A673 (cell line): ENCODE results near the gene ZNF789. TPM values are rescaled to one million over a fixed set of nuclear protein-coding genes. Genes with fewer than 3 reads are reported as not detected.
A peak's percentile ranks its signal among the peaks of the same experiment; 100 is the strongest.

Experiments used
- BruUV-seq: library from RNA; stranded (reverse); fragments of 400-500 nt; replicated peaks from 2 replicates; lab custom pipeline; 2021; lab: Mats Ljungman, UMichigan
- CTCF ChIA-PET: fragments of 300-600 bp; sonication (Branson Sonifier 250); formaldehyde crosslinking; loops from one replicate; lab custom pipeline; 2022; ENCODE audit warnings: antibody characterized with exemption; lab: Charles Lee
- POLR2A ChIA-PET: fragments of 300-600 bp; sonication (Branson Sonifier 250); formaldehyde crosslinking; loops from one replicate; lab custom pipeline; 2022; ENCODE audit warnings: antibody characterized with exemption; ENCODE audit not compliant: low non-redundant PET; lab: Charles Lee
- DNase-seq: peaks from one replicate; pipeline ENCODE4 v3.0.0-alpha.2; 2015; ENCODE audit warnings: low spot score
- H3K27ac ChIP-seq: fragments of 200-600 bp; sonication (generic); 2 replicates; pipeline ENCODE4 v1.5.1; 2016; ENCODE audit warnings: mixed run types, low read depth, mild to moderate bottlenecking, mixed read lengths, antibody characterized with exemption, low read length; ENCODE audit not compliant: poor library complexity, severe bottlenecking
- H3K27me3 ChIP-seq: fragments of 200-600 bp; sonication (generic); replicated peaks from 2 replicates; pipeline ENCODE4 v1.6.1; 2017; ENCODE audit warnings: mixed run types, low read depth, mild to moderate bottlenecking, mixed read lengths, antibody characterized with exemption, low read length; ENCODE audit not compliant: insufficient read depth, poor library complexity
- H3K36me3 ChIP-seq: fragments of 200-600 bp; sonication (generic); 2 replicates; pipeline ENCODE4 v1.6.1; 2016; ENCODE audit warnings: mixed run types, mild to moderate bottlenecking, mixed read lengths, antibody characterized with exemption, low read length; ENCODE audit not compliant: insufficient read depth, poor library complexity, severe bottlenecking
- H3K4me1 ChIP-seq: fragments of 200-600 bp; sonication (generic); 2 replicates; pipeline ENCODE4 v1.6.1; 2017; ENCODE audit warnings: mixed run types, mild to moderate bottlenecking, mixed read lengths, antibody characterized with exemption, low read length; ENCODE audit not compliant: insufficient read depth, poor library complexity, severe bottlenecking
- H3K4me3 ChIP-seq: fragments of 200-600 bp; sonication (generic); 2 replicates; pipeline ENCODE4 v1.5.1; 2016; ENCODE audit warnings: low read depth, mixed run types, mild to moderate bottlenecking, mixed read lengths, low read length; ENCODE audit not compliant: poor library complexity, severe bottlenecking
- H3K9me3 ChIP-seq: fragments of 200-600 bp; sonication (generic); 2 replicates; pipeline ENCODE4 v1.6.1; 2016; ENCODE audit warnings: mixed run types, low read depth, mild to moderate bottlenecking, mixed read lengths, antibody characterized with exemption, low read length; ENCODE audit not compliant: poor library complexity, severe bottlenecking
- CTCF ChIP-seq: fragments of 300-800, 200-600 bp; sonication (generic); conservative IDR thresholded peaks from 2 replicates; pipeline ENCODE4 v1.5.1; 2017; ENCODE audit warnings: low read depth, mild to moderate bottlenecking, antibody characterized with exemption, low read length, moderate library complexity, mixed read lengths
- EZH2 ChIP-seq: fragments of 200-600 bp; sonication (generic); IDR thresholded peaks from 2 replicates; pipeline ENCODE4 v1.6.1; 2017; ENCODE audit warnings: borderline replicate concordance, low read depth, mild to moderate bottlenecking, mixed read lengths, antibody characterized with exemption, low read length; ENCODE audit not compliant: poor library complexity, severe bottlenecking
- intact Hi-C: fragments of 100-400 bp; cut with micrococcal nuclease; formaldehyde crosslinking; loops from one replicate; pipeline ENCODE4 v1.10.0; 2022; ENCODE audit not compliant: unreplicated experiment
- total RNA-seq: library from RNA; stranded (reverse); gene quantifications from 2 replicates; pipeline ENCODE4 v1.2.3, GENCODE V29; 2021

Gene ZNF789
- total RNA-seq, 1 experiment from 2014 or later = 17.0 TPM

- Histone ChIP-seq H3K4me3 (no peak overlapping the region), H3K27ac (no peak overlapping the region), H3K36me3 (peaks cover 57% of the 10 kb centered on the region), H3K9me3 (no peaks in the 10 kb centered on the region), H3K27me3 (no peaks in the 10 kb centered on the region), H3K4me1 (peaks cover 7% of the 10 kb centered on the region)
- intact Hi-C loops = no loop called here
- ChIA-PET CTCF (interaction anchor here (0.5 kb wide), 1 partner anchor 1353 kb away, joined by 3 read pairs; no protein-coding TSS in a partner anchor), POLR2A (no interaction called here)
- BruUV-seq = no TSS peak
- DNase-seq = no peak
- TF ChIP-seq CTCF = no peak
- no peak for TF ChIP-seq EZH2
Observed at GRCh38 chr7:99460651-99461050, 12.0 kb upstream of the ZNF789 start.

GRCh38 chr7:99461221-99461620 is 11.5 kb upstream of the ZNF789 start:
- H3K27ac ChIP-seq = no peak overlapping the region
- ChIA-PET CTCF (no interaction called here), POLR2A (no interaction called here)
- no peaks in the 10 kb centered on the region for H3K9me3 ChIP-seq
- H3K4me1 ChIP-seq = peaks cover 7% of the 10 kb centered on the region
- peaks cover 52% of the 10 kb centered on the region for H3K36me3 ChIP-seq
- intact Hi-C loops = no loop called here
- no TSS peak for BruUV-seq
- TF ChIP-seq CTCF = no peak
- H3K27me3 ChIP-seq = no peaks in the 10 kb centered on the region
- H3K4me3 ChIP-seq = no peak overlapping the region
- DNase-seq = no peak

GRCh38 chr7:99465421-99465768 is 7.3 kb upstream of the ZNF789 start:
- CTCF ChIA-PET = no interaction called here
- POLR2A ChIA-PET = interaction anchor here (0.6 kb wide), 1 partner anchor 318 kb away, joined by 3 read pairs; no protein-coding TSS in a partner anchor
- peaks cover 11% of the 10 kb centered on the region for H3K36me3 ChIP-seq
- BruUV-seq = TSS peak; percentile 53
- intact Hi-C loops = no loop called here
- no peaks in the 10 kb centered on the region for H3K27me3 ChIP-seq
- H3K4me3 ChIP-seq = peak overlapping the region; percentile 70
- peaks cover 7% of the 10 kb centered on the region for H3K4me1 ChIP-seq
- H3K9me3 ChIP-seq = no peaks in the 10 kb centered on the region
- TF ChIP-seq EZH2 = no peak
- DNase-seq = no peak
- peak overlapping the region; percentile 88 for H3K27ac ChIP-seq

- Histone ChIP-seq H3K4me1 (peaks cover 7% of the 10 kb centered on the region), H3K27me3 (no peaks in the 10 kb centered on the region), H3K4me3 (no peak overlapping the region), H3K9me3 (no peaks in the 10 kb centered on the region), H3K36me3 (peaks cover 6% of the 10 kb centered on the region), H3K27ac (no peak overlapping the region)
- ChIA-PET CTCF (interaction anchor here (0.6 kb wide), 1 partner anchor 53 kb away, joined by 8 read pairs; no protein-coding TSS in a partner anchor), POLR2A (no interaction called here)
- TF ChIP-seq EZH2 = no peak
- TF ChIP-seq CTCF = no peak
- DNase-seq = no peak
- BruUV-seq = no TSS peak
- intact Hi-C loops = no loop called here
Observed at GRCh38 chr7:99468336-99468918, 4.3 kb upstream of the ZNF789 start.
